ENCODE data around the gene KCNK2. TPM values are rescaled to one million over a fixed set of nuclear protein-coding genes. Genes with fewer than 3 reads are reported as not detected.

Gene KCNK2
- total and polyA plus RNA-seq, 2 experiments from 2014 or later: 1.8 to 4.1 TPM

- WGBS (ENCODE audit: low lambda C conversion rate, missing lambda C conversion rate): 87% methylated on average over 1 of the region's 1 CpG
Measured at GRCh38 chr1:215215846-215216245, 133.3 kb downstream of the KCNK2 start.

GRCh38 chr1:215219372-215219771, 136.8 kb downstream of the KCNK2 start:
- Histone ChIP-seq H3K4me3 (no peak overlapping the region), H2AFZ (no peak overlapping the region), H3K27ac (no peak overlapping the region), H3K9me3 (ENCODE audit: low read depth) (no peaks in the 10 kb centered on the region), H3K4me1 (ENCODE audit: insufficient read depth) (no peaks in the 10 kb centered on the region), H3K36me3 (replicated peaks; ENCODE audit: insufficient read depth, low read depth) (no peaks in the 10 kb centered on the region), H4K20me1 (ENCODE audit: insufficient read depth, poor library complexity, severe bottlenecking) (no peaks in the 10 kb centered on the region), H3K27me3 (no peaks in the 10 kb centered on the region), H3K79me2 (no peaks in the 10 kb centered on the region), H3K9me2 (replicated peaks; ENCODE audit: insufficient read depth) (no peaks in the 10 kb centered on the region), H3K4me2 (no peak overlapping the region)
- DNase-seq (ENCODE audit: low spot score): no peak
- TF ChIP-seq CTCF (IDR thresholded peaks at IDR 0.05; ENCODE audit: poor library complexity) (no peak), EZH2phosphoT487 (IDR thresholded peaks at IDR 0.05; ENCODE audit: low read depth, severe bottlenecking, unreplicated experiment) (no peak), EZH2 (IDR thresholded peaks at IDR 0.05; ENCODE audit: borderline replicate concordance) (no peak)

More at GRCh38 chr1:215215846-215216245, 133.3 kb downstream of the KCNK2 start:
- Histone ChIP-seq H3K4me1 (ENCODE audit: insufficient read depth) (no peaks in the 10 kb centered on the region), H2AFZ (no peak overlapping the region), H3K9me2 (replicated peaks; ENCODE audit: insufficient read depth) (no peaks in the 10 kb centered on the region), H3K4me2 (no peak overlapping the region), H3K9me3 (ENCODE audit: low read depth) (no peaks in the 10 kb centered on the region), H3K4me3 (no peak overlapping the region), H3K36me3 (replicated peaks; ENCODE audit: insufficient read depth, low read depth) (no peaks in the 10 kb centered on the region), H4K20me1 (ENCODE audit: insufficient read depth, poor library complexity, severe bottlenecking) (no peaks in the 10 kb centered on the region), H3K79me2 (no peaks in the 10 kb centered on the region), H3K27ac (no peak overlapping the region), H3K27me3 (no peaks in the 10 kb centered on the region)
- no peak for DNase-seq (ENCODE audit: low spot score)
- TF ChIP-seq EZH2 (IDR thresholded peaks at IDR 0.05; ENCODE audit: borderline replicate concordance): no peak
- TF ChIP-seq CTCF (IDR thresholded peaks at IDR 0.05; ENCODE audit: poor library complexity): no peak
- TF ChIP-seq EZH2phosphoT487 (IDR thresholded peaks at IDR 0.05; ENCODE audit: low read depth, severe bottlenecking, unreplicated experiment): no peak

GRCh38 chr1:215220346-215220745, 137.8 kb downstream of the KCNK2 start:
- no peak overlapping the region for H3K4me2 ChIP-seq
- H3K27me3 ChIP-seq: no peaks in the 10 kb centered on the region
- H3K4me1 ChIP-seq (ENCODE audit: insufficient read depth): no peaks in the 10 kb centered on the region
- H4K20me1 ChIP-seq (ENCODE audit: insufficient read depth, poor library complexity, severe bottlenecking): no peaks in the 10 kb centered on the region
- H2AFZ ChIP-seq: no peak overlapping the region
- H3K36me3 ChIP-seq (replicated peaks; ENCODE audit: insufficient read depth, low read depth): no peaks in the 10 kb centered on the region
- H3K9me3 ChIP-seq (ENCODE audit: low read depth): no peaks in the 10 kb centered on the region
- no peak for TF ChIP-seq EZH2phosphoT487 (IDR thresholded peaks at IDR 0.05; ENCODE audit: low read depth, severe bottlenecking, unreplicated experiment)
- no peak for TF ChIP-seq EZH2 (IDR thresholded peaks at IDR 0.05; ENCODE audit: borderline replicate concordance)
- no peak overlapping the region for H3K4me3 ChIP-seq
- DNase-seq (ENCODE audit: low spot score): no peak
- no peaks in the 10 kb centered on the region for H3K79me2 ChIP-seq
- no peaks in the 10 kb centered on the region for H3K9me2 ChIP-seq (replicated peaks; ENCODE audit: insufficient read depth)
- no peak overlapping the region for H3K27ac ChIP-seq
- WGBS (ENCODE audit: low lambda C conversion rate, missing lambda C conversion rate): 94% methylated on average over 4 of the region's 4 CpGs

- Histone ChIP-seq H3K4me1 (ENCODE audit: insufficient read depth) (no peaks in the 10 kb centered on the region), H3K27ac (no peak overlapping the region), H3K4me2 (no peak overlapping the region), H2AFZ (no peak overlapping the region), H3K79me2 (no peaks in the 10 kb centered on the region), H3K36me3 (replicated peaks; ENCODE audit: insufficient read depth, low read depth) (no peaks in the 10 kb centered on the region), H3K9me2 (replicated peaks; ENCODE audit: insufficient read depth) (no peaks in the 10 kb centered on the region), H3K27me3 (no peaks in the 10 kb centered on the region), H4K20me1 (ENCODE audit: insufficient read depth, poor library complexity, severe bottlenecking) (no peaks in the 10 kb centered on the region), H3K4me3 (no peak overlapping the region), H3K9me3 (ENCODE audit: low read depth) (no peaks in the 10 kb centered on the region)
- DNase-seq (ENCODE audit: low spot score): no peak
- WGBS (ENCODE audit: low lambda C conversion rate, missing lambda C conversion rate): 94% methylated on average over 2 of the region's 2 CpGs
- no peak for TF ChIP-seq EZH2phosphoT487 (IDR thresholded peaks at IDR 0.05; ENCODE audit: low read depth, severe bottlenecking, unreplicated experiment)
- TF ChIP-seq CTCF (IDR thresholded peaks at IDR 0.05; ENCODE audit: poor library complexity): no peak
- no peak for TF ChIP-seq EZH2 (IDR thresholded peaks at IDR 0.05; ENCODE audit: borderline replicate concordance)
Measured at GRCh38 chr1:215226757-215227156, 144.2 kb downstream of the KCNK2 start.

Data from hepatocyte (in vitro differentiated cells).